Tibial artery (tissue), 4 donors: Measurements from ENCODE around the gene WNT8A.

ENCODE experiments used
- DNase-seq, 2 donors: peaks; one replicate each; pipeline ENCODE4 v3.0.0-alpha.2; 2019
- H3K27ac ChIP-seq, 2 donors: fragments of 200-600 bp; sonication (generic) in 1 of 2; 1 replicate in 1 of 2; 2 replicates in 1 of 2; pipeline ENCODE4 v1.5.1; 2018 to 2019; ENCODE audit warnings: mild to moderate bottlenecking in 1 of 2
- H3K27me3 ChIP-seq, 2 donors: fragments of 200-600 bp; sonication (generic) in 1 of 2; one replicate each; pipeline versions ENCODE4 v1.5.1 to v1.6.0; 2016 to 2019
- H3K36me3 ChIP-seq, 3 donors: fragments of 200-600 bp; sonication (generic) in 2 of 3; one replicate each; pipeline ENCODE4 v1.5.1; 2016 to 2019; ENCODE audit warnings: mild to moderate bottlenecking in 2 of 3
- H3K4me1 ChIP-seq, 4 donors: fragments of 200-600 bp; sonication (generic) in 2 of 4; 1 replicate in 3 of 4; 2 replicates in 1 of 4; pipeline ENCODE4 v1.5.1; 2016 to 2019
- H3K4me3 ChIP-seq, 2 donors: fragments of 200-600 bp; sonication (generic) in 1 of 2; 1 replicate in 1 of 2; 2 replicates in 1 of 2; pipeline ENCODE4 v1.5.1; 2018 to 2019; ENCODE audit warnings: mild to moderate bottlenecking in 2 of 2
- H3K9me3 ChIP-seq, 3 donors: fragments of 200-600 bp; sonication (generic) in 1 of 3; one replicate each; pipeline ENCODE4 v1.5.1; 2016 to 2019
- intact Hi-C: fragments of 100-400 bp; cut with DNase I; formaldehyde crosslinking; loops from one replicate; pipeline ENCODE4 v1.15.0; 2023; ENCODE audit warnings: low total_unique reads
- TF ChIP-seq, protein P1 (sequence below), 2 experiments: fragments of 200-600 bp in 1 of 2; fragments of 450-650 bp in 1 of 2; IDR thresholded peaks; one replicate each; pipeline ENCODE4 v1.5.1; 2017 to 2019; ENCODE audit warnings: antibody characterized with exemption in 2 of 2, mild to moderate bottlenecking in 1 of 2, moderate library complexity in 1 of 2

WNT8A gene

DNA sequence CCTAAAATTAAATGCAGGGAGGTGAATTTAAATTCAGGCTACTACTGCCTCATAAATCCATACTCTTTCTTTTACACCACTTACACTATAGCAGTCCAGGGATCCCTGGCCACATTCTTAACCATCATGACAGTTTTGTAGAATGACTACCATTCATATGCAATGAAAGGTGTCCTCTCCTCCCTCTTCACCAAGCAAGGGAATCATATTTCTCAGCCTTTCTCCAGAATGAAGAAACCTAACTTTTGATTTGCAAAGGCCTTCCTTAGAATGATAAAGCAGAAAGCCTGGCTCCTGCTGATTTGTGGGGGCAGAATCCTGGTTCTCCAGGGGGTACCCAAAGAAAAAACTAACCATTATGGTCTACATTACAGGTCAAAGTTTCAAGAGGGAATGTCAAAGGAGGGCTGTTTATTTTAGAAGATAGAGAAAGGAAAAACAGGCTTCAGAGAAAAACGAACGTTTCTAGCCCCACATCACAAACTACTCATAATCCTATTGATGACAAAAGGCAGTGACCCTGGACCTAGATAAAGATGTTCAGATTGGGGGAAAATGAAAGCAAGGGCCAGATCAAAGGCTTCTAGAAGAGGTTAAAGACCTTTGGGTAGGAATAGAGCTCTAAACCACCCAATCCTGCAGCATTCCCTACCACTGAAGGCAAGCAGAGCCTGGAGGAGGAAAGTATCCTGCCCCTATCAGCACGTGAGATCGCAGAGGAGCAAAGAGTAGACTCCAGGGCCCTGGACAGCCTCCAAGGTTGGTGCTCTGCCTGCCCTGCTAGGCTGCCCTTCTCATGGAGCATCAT, 11.5 kb downstream of the WNT8A start:
- no peaks in the 10 kb centered on the region for H3K36me3 ChIP-seq
- intact Hi-C loops, result no loop called here

DNA sequence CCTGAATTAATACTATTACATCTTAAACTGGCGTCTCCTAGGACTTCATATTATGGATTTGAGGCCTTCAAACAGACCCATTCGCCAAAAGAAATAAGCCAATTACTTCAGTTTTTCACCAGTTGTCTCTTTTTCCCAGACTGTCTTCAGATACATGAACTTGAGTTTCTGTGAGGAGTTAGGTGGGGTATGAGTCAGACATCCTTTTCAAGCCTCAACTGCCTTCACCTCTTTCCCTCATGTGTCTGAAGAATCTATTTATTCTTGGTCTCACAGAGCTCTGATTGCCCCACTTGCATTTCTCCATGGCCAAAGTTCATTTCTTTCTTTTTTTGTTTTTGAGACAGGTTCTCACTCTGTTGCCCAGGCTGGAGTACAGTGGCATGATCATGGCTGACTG, 12.5 kb downstream of the WNT8A start:
- H3K4me3 ChIP-seq, result no peak overlapping the region
- intact Hi-C loops, result no loop called here
- no peak overlapping the region for H3K27ac ChIP-seq
- no peaks in the 10 kb centered on the region for H3K4me1 ChIP-seq
- peaks cover 0 to 8% of the 10 kb centered on the region in 2 donors for H3K27me3 ChIP-seq
- H3K36me3 ChIP-seq, result no peaks in the 10 kb centered on the region
- DNase-seq, result no peak
- no peaks in the 10 kb centered on the region for H3K9me3 ChIP-seq
- TF ChIP-seq, protein P1, sequence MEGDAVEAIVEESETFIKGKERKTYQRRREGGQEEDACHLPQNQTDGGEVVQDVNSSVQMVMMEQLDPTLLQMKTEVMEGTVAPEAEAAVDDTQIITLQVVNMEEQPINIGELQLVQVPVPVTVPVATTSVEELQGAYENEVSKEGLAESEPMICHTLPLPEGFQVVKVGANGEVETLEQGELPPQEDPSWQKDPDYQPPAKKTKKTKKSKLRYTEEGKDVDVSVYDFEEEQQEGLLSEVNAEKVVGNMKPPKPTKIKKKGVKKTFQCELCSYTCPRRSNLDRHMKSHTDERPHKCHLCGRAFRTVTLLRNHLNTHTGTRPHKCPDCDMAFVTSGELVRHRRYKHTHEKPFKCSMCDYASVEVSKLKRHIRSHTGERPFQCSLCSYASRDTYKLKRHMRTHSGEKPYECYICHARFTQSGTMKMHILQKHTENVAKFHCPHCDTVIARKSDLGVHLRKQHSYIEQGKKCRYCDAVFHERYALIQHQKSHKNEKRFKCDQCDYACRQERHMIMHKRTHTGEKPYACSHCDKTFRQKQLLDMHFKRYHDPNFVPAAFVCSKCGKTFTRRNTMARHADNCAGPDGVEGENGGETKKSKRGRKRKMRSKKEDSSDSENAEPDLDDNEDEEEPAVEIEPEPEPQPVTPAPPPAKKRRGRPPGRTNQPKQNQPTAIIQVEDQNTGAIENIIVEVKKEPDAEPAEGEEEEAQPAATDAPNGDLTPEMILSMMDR (IDR thresholded peaks at IDR 0.05), result no peak

More for the DNA sequence above, 11.5 kb downstream of the WNT8A start:
- no peak overlapping the region for H3K27ac ChIP-seq
- TF ChIP-seq, protein P1 (IDR thresholded peaks at IDR 0.05), result no peak
- no peak overlapping the region for H3K4me3 ChIP-seq
- H3K27me3 ChIP-seq, result peaks cover 0 to 12% of the 10 kb centered on the region in 2 donors
- no peak for DNase-seq
- H3K9me3 ChIP-seq, result no peaks in the 10 kb centered on the region
- H3K4me1 ChIP-seq, result no peaks in the 10 kb centered on the region

- DNase-seq, result no peak
- Histone ChIP-seq H3K9me3 (no peaks in the 10 kb centered on the region), H3K27ac (no peak overlapping the region), H3K36me3 (no peaks in the 10 kb centered on the region), H3K27me3 (peaks cover 0 to 11% of the 10 kb centered on the region in 2 donors), H3K4me3 (no peak overlapping the region), H3K4me1 (no peaks in the 10 kb centered on the region)
- intact Hi-C loops, result no loop called here
- TF ChIP-seq, protein P1 (IDR thresholded peaks at IDR 0.05), result no peak
Observed at GRCh38 chr5:138096997-138097828, 13.4 kb downstream of the WNT8A start.

GRCh38 chr5:138102454-138103318, 18.9 kb downstream of the WNT8A start:
- no peak for DNase-seq
- Histone ChIP-seq H3K27ac (no peak overlapping the region), H3K4me3 (no peak overlapping the region), H3K27me3 (peaks cover 0 to 19% of the 10 kb centered on the region in 2 donors), H3K36me3 (no peaks in the 10 kb centered on the region), H3K4me1 (no peaks in the 10 kb centered on the region), H3K9me3 (no peaks in the 10 kb centered on the region)
- TF ChIP-seq, protein P1 (IDR thresholded peaks at IDR 0.05), result no peak
- intact Hi-C loops, result no loop called here

- no peaks in the 10 kb centered on the region for H3K4me1 ChIP-seq
- H3K9me3 ChIP-seq, result no peaks in the 10 kb centered on the region
- H3K27ac ChIP-seq, result no peak overlapping the region
- no peaks in the 10 kb centered on the region for H3K36me3 ChIP-seq
- intact Hi-C loops, result no loop called here
- DNase-seq, result no peak
- TF ChIP-seq, protein P1 (IDR thresholded peaks at IDR 0.05), result no peak
- peaks cover 0 to 15% of the 10 kb centered on the region in 2 donors for H3K27me3 ChIP-seq
- H3K4me3 ChIP-seq, result no peak overlapping the region
Observed at GRCh38 chr5:138103319-138103637, 19.4 kb downstream of the WNT8A start.
